ENCODE results near the gene TAF8. TPM values are rescaled to one million over a fixed set of nuclear protein-coding genes. Genes with fewer than 3 reads are reported as not detected.

TAF8 gene
- total RNA-seq, 1 donor from 2014 or later, result 12.6 TPM

DNA sequence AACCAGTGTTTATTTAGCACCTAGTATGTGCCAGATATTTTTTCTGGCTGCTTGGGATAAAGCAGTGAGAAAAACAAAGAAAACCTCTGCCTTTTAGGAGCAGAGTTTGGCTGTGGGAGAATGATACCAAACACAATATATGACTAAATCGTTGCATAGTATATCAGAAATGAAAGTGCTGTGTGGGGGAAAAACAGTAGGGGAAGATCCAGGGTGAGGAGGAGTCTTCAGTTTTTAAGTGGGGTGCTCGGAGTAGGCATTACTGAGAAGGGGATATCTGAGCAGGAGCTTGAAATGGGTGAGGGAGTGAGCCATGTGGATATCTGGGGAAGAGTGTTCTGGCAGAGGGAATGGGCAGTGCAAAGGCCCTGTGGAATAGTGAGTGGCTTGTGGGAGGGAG, 23.0 kb downstream of the TAF8 start:
- Histone ChIP-seq H3K4me3 (ENCODE audit: low read depth, low read length) (no peak overlapping the region), H3K27me3 (ENCODE audit: control insufficient read depth, insufficient read depth, low read length) (no peaks in the 10 kb centered on the region), H3K36me3 (ENCODE audit: control insufficient read depth, insufficient read depth, low read length) (peaks cover 20% of the 10 kb centered on the region)
- TF ChIP-seq, protein P1, sequence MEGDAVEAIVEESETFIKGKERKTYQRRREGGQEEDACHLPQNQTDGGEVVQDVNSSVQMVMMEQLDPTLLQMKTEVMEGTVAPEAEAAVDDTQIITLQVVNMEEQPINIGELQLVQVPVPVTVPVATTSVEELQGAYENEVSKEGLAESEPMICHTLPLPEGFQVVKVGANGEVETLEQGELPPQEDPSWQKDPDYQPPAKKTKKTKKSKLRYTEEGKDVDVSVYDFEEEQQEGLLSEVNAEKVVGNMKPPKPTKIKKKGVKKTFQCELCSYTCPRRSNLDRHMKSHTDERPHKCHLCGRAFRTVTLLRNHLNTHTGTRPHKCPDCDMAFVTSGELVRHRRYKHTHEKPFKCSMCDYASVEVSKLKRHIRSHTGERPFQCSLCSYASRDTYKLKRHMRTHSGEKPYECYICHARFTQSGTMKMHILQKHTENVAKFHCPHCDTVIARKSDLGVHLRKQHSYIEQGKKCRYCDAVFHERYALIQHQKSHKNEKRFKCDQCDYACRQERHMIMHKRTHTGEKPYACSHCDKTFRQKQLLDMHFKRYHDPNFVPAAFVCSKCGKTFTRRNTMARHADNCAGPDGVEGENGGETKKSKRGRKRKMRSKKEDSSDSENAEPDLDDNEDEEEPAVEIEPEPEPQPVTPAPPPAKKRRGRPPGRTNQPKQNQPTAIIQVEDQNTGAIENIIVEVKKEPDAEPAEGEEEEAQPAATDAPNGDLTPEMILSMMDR (IDR thresholded peaks at IDR 0.05; ENCODE audit: insufficient read depth, low read length, severe bottlenecking), result no peak
- FAIRE-seq (no peak), DNase-seq (ENCODE audit: low read depth) (no peak)

- Histone ChIP-seq H3K27me3 (ENCODE audit: control insufficient read depth, insufficient read depth, low read length) (no peaks in the 10 kb centered on the region), H3K36me3 (ENCODE audit: control insufficient read depth, insufficient read depth, low read length) (peaks cover 14% of the 10 kb centered on the region), H3K4me3 (ENCODE audit: low read depth, low read length) (no peak overlapping the region)
- peak; percentile 60 for DNase-seq (ENCODE audit: low read depth)
- FAIRE-seq, result no peak
- TF ChIP-seq, protein P1 (IDR thresholded peaks at IDR 0.05; ENCODE audit: insufficient read depth, low read length, severe bottlenecking), result peak; percentile 76
These were observed 25.0 kb downstream of the TAF8 start for GRCh38 chr6:42075159-42075838.

GRCh38 chr6:42078386-42078785, 28.1 kb downstream of the TAF8 start:
- DNase-seq (ENCODE audit: low read depth) (no peak), FAIRE-seq (no peak)
- TF ChIP-seq, protein P1 (IDR thresholded peaks at IDR 0.05; ENCODE audit: insufficient read depth, low read length, severe bottlenecking), result no peak
- Histone ChIP-seq H3K36me3 (ENCODE audit: control insufficient read depth, insufficient read depth, low read length) (peaks cover 10% of the 10 kb centered on the region), H3K27me3 (ENCODE audit: control insufficient read depth, insufficient read depth, low read length) (no peaks in the 10 kb centered on the region), H3K4me3 (ENCODE audit: low read depth, low read length) (no peak overlapping the region)

DNA sequence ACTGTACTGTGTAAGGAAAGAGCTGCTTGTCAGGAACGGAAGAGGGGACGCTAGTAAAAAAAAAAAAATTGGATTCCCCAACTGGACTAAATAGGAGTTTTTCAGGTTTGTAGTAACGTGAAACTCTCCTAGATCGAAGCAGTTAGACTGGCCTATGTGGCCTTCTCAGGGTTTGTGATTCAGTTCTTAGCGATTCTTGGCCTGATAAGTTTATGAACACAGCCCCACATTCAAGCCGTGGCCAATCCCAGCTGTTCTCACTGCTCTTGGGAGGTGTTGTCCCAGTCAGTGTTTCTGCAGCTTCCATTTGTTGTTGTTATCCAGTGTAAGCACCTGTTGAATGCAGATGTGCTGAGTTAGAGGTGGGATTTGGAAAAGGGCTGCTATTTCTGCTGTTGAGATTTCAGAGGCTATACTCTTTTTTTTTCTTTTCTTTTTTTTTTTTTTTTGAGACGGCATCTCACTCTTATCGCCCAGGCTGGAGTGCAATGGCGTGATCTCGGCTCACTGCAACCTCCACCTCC, 29.7 kb downstream of the TAF8 start:
- DNase-seq (ENCODE audit: low read depth) (no peak), FAIRE-seq (no peak)
- H3K4me3 ChIP-seq (ENCODE audit: low read depth, low read length), result no peak overlapping the region
- TF ChIP-seq, protein P1 (IDR thresholded peaks at IDR 0.05; ENCODE audit: insufficient read depth, low read length, severe bottlenecking), result no peak
- peaks cover 10% of the 10 kb centered on the region for H3K36me3 ChIP-seq (ENCODE audit: control insufficient read depth, insufficient read depth, low read length)
- no peaks in the 10 kb centered on the region for H3K27me3 ChIP-seq (ENCODE audit: control insufficient read depth, insufficient read depth, low read length)

- H3K36me3 ChIP-seq (ENCODE audit: control insufficient read depth, insufficient read depth, low read length), result peaks cover 1% of the 10 kb centered on the region
These were observed 33.2 kb downstream of the TAF8 start for GRCh38 chr6:42083530-42083929.

More at GRCh38 chr6:42083530-42083929, 33.2 kb downstream of the TAF8 start:
- H3K27me3 ChIP-seq (ENCODE audit: control insufficient read depth, insufficient read depth, low read length), result no peaks in the 10 kb centered on the region
- TF ChIP-seq, protein P1 (IDR thresholded peaks at IDR 0.05; ENCODE audit: insufficient read depth, low read length, severe bottlenecking), result no peak
- no peak overlapping the region for H3K4me3 ChIP-seq (ENCODE audit: low read depth, low read length)
- FAIRE-seq, result no peak
- no peak for DNase-seq (ENCODE audit: low read depth)

Data from bronchial epithelial cell (primary cell).